Measurements from ENCODE around the gene HLX. TPM values are rescaled to one million over a fixed set of nuclear protein-coding genes. Genes with fewer than 3 reads are reported as not detected.

The HLX gene
- total and polyA plus RNA-seq, 2 of the 13 experiments (the other 11 are each of a cell fraction or from before 2014, with no cell fraction given), result 0.30 to 0.35 TPM

- TF ChIP-seq ZC3H13 (CRISPR knock-in tag; IDR thresholded peaks at IDR 0.05) (no peak), AFF4 (CRISPR knock-in tag; IDR thresholded peaks at IDR 0.05) (no peak), SMAD9 (CRISPR knock-in tag; IDR thresholded peaks at IDR 0.05) (no peak), POGK (CRISPR knock-in tag; conservative IDR thresholded peaks at IDR 0.05) (no peak), WIZ (CRISPR knock-in tag; IDR thresholded peaks at IDR 0.05) (no peak), ZNF614 (CRISPR knock-in tag; IDR thresholded peaks at IDR 0.05; ENCODE audit: borderline replicate concordance) (no peak), E2F1 (CRISPR knock-in tag; IDR thresholded peaks at IDR 0.05) (no peak), NR0B2 (CRISPR knock-in tag; IDR thresholded peaks at IDR 0.05) (no peak), RERE (CRISPR knock-in tag; IDR thresholded peaks at IDR 0.05; ENCODE audit: low read depth) (no peak), ZSCAN21 (CRISPR knock-in tag; IDR thresholded peaks at IDR 0.05; ENCODE audit: borderline replicate concordance) (no peak), ZNF17 (CRISPR knock-in tag; IDR thresholded peaks at IDR 0.05) (no peak), NRL (CRISPR knock-in tag; IDR thresholded peaks at IDR 0.05; ENCODE audit: borderline replicate concordance) (no peak), SP1 (IDR thresholded peaks at IDR 0.05) (no peak), SP1 (CRISPR knock-in tag; IDR thresholded peaks at IDR 0.05) (no peak)
Measured at GRCh38 chr1:220879509-220880361, 492 bp downstream of the HLX start (continued).

Measured in HepG2 (cell line).